ENCODE measurements around the gene PTK6.
"Not testable (repeated sequence)": the region's sequence is repeated elsewhere in the genome, so short reads cannot be mapped to it uniquely, and the experiment has no call there.

PTK6 gene

DNA sequence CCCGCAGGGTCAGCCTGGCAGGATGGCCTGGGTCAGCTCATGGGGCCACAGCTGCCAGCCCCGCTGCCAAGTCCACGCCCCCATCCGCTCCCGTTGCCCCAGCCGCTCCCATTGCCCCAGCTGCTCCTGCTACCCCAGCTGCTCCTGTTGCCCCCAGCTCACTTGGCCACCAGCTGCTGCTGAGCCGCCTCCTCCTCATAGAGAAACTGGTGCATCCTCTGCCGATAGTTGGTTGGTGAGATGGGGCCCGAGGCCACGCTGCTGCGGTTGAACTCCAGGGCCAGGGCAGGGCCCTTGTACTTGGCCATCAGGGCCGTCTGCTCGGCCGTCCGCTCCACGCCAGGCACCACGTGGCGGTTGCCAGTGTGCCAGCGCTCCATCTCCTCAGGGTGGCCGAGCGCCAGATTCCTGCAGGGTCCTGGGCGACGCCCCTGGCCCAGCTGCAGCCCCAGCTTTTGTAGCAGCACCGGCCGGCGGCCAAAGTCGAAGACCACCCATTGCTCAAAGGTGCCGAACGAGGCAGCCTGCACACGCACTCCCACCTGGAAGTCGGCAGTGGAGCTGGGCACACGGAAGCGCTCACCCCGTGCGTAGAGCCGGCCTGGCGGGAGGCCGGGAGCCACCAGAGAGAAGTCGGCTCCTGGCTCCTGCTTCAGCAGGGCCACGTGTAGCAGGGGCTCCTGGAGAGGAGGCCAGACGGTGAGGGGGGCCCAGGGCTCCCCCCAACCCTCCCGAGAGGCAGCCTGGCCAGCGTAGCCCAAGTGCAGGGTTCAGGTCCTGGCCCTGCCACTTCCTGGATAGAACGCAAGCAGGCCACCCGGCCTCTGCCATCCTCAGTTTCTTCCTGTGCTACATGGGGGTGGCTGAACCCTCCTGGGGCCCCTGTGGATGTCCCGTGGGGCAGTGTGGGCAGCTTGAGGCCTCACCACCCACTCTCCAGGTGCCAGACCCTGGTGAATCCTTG is 32.1 kb upstream of the PTK6 start:
- peak; percentile 37 for DNase-seq

DNA sequence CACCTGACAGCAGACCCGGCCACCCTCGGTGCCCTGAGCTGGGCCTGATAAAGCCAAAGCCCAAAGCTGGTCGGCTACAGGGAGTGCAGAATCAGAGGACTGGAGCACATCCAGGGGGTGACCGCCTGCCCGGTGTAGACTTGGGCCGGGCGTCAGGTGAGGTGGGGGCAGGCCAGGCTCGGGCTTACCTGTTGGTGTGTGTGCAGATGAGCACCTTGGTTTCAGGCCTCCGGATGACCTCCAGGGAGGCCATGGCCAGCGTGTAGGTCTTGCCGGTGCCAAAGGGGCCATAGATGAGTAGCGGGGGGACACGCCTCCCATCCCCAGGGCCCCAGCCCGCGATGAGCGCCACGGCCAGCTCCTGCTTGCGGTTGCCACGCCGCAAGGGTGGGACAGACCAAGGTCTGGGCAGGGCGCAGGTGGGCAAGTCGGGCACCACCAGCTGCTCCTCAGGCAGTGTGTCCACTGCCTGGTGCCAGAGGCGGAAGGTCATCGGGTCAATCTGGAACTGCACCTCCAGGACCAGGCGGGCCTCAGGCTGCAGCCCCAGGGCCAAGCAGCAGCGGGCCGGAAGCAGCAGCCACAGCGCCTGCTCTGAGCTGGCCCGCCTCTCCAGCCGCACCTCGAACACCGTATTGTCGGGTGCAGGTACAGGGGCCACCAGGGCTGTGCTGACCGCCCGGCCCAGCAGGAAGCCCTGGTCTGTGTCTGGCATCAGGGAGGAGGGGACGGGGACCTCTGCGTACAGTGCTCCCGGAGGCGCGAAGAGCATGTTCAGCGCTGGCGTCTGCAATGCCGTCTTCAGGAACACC is 31.2 kb upstream of the PTK6 start:
- no peak for DNase-seq

DNA sequence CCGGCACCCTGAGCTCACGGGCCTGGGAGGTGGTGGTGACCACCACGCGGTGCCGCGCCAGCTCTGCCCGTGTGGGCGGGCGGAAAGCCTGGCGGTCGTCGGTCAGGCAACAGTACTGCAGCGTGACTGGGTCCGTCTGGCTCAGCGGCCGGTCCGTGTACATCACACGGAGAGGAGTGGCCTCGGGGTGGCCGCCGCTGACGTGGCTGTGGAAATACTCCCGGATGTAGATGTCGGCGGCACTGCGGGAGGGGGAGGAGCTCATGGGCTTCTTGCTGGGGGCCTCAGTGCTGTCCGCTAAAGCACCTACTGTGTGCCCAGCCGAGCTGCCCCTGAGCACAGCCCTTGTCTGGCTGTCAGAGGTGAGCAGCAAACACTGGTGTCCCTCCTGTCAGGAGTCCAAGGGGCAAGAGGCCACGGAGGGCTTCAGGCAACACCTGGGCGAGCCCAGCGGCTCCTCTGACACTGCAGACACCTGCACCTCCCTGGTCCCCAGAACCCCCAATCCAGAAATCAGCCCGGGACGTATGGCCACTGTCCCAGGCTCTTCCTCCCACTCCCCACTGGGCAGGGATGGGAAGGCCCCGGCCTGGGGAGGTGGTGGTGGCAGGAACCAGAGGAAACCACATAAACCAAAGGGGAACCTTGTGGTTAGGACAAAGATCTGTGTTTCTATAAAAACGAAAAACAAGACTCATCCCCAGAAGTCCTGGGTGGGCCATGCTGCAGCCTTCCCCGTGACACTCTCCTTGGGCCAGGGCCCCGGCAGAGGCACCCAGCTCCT is 30.4 kb upstream of the PTK6 start:
- DNase-seq: no peak

DNA sequence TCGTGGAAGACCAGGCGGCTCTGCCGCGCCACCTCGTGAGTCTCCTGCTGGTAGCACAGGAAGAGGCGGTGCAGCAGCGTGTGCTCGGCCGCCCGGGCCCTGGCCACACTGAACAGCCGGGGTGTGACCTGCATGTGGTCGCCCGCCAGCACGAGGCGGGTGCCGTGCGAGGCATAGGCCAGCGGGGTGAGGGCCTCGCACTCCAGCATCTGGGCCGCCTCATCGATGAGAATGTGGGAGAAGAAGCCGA is 29.9 kb upstream of the PTK6 start:
- peak; percentile 38 for DNase-seq

DNA sequence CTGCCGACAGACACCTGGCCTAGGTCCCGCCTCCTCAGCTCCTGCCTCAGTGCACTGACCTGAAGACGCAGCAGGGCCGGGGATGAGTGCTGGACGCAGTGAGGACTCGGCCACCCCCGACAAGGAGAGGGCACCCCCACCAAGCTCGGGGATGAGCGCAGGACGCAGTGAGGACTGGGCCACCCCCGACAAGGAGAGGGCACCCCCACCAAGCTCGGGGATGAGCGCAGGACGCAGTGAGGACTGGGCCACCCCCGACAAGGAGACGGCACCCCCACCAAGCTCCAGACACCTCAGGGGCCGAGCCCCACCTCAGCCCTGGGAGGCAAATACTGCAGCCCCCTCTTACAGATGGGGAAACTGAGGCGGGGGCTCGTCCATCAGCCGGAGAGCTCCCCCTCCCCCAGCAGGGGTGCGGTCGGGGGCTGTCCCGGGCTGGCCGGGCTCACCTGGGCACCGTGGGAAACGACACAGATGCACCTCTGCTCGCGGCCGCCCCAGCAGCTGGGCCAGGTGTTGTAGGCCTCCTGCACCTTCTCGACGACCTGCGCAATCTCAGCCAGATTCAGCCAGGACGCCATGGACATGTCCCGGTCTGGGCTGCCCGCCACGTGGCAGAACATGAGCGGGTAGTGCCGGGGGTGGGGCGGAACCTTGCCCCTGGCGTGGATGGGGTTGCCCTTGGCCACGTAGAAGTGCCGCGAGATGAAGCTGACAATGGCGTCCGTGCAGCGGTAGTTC is 29.4 kb upstream of the PTK6 start:
- no peak for DNase-seq

DNA sequence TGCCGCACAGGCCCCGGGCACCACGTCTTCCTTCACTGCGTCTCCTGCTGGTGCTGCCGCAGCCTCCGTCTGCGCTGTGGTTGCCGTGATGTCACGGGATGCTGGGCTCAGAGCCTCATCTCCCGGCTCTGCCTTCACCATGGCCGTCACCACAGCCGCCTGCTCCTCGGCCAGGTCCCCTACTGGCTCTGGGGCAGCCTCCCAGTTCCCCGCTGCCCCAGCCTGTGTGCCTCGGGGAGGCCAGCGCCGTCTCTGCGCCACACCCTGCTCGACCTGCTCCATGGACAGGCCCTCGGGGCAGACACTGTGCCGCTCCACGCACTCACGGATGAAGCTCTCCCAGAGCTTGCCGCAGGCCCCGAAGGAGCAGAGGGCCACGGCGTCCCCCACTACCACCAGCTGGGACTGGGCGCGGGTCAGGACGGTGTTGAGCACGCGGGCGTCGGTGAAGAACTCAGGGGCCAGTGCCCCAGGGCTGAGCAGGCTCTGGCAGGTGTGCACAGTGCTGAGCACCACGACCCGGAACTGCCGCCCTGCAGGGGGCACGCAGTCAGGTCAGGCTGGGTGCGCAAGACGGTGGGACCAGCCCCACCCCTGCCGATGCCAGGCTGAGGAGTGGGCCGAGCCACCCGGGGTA is 28.6 kb upstream of the PTK6 start:
- DNase-seq: peak; percentile 28

DNA sequence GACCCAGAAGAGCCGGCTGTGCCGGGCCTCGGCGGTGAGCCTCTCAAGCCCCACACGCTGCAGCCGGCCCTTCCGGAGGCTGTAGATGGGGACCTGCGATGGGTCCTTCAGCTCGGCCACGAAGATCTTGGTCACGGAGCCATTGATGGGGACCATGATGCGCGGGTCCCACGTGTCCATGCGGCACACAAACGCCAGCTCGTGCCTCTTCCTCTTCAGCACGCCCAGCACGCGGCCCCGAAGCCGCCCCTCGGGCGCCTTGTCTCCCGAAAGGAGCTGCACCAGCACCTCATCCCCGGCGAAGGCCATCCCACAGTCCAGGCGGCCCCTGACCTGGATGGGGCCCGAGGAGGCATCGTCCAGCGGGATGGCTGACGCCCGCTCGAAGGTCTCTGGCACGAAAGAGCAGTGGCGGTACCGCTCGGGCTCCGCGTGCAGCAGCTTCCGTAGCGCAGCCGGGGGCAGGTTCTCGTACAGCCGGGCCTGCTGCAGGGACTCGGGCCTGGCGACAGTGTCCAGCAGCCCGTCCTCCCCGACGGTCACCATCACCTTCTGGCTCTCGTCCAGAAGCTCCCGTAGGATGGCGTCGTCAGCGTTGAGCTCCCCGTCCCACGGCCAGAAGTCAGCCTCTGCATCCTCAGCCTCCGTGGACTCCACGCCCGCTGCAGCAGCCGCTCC is 28.0 kb upstream of the PTK6 start:
- DNase-seq: no peak

DNA sequence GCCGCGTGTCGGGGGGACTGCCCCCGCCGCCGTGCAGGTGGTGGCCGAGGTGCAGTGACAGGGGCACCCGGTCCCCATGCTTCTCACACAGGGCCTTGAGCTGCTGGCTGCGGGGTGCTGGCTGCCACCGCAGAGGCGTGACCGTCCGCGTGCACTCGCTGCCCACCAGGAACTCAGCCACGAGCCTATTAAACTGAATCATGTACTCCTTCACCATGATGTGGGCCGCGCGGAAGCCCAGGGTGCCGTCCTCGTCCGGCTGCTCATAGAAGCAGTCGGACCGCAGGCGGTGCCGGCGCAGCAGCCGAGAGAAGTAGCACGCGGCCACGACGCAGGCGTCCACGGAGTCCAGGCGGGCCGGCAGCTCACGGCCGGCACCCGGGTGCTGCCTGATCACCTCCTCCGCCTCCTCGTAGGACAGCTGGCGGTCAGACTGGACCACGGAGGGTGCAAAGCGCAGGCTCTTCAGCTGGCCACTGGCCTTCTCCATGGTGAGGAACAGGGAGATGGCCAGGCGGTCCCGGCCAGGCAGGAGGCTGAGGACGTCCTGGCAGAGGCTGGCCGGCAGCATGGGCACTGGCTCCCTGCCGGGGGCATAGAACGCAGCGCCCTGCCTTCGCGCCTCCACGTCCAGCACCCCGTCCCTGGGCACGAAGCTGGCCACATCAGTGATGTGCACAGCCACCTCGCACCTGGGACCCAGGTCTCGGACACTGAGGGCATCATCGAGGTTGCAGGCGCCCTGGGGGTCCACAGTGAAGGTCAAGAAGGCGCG is 27.0 kb upstream of the PTK6 start:
- no peak for DNase-seq

DNA sequence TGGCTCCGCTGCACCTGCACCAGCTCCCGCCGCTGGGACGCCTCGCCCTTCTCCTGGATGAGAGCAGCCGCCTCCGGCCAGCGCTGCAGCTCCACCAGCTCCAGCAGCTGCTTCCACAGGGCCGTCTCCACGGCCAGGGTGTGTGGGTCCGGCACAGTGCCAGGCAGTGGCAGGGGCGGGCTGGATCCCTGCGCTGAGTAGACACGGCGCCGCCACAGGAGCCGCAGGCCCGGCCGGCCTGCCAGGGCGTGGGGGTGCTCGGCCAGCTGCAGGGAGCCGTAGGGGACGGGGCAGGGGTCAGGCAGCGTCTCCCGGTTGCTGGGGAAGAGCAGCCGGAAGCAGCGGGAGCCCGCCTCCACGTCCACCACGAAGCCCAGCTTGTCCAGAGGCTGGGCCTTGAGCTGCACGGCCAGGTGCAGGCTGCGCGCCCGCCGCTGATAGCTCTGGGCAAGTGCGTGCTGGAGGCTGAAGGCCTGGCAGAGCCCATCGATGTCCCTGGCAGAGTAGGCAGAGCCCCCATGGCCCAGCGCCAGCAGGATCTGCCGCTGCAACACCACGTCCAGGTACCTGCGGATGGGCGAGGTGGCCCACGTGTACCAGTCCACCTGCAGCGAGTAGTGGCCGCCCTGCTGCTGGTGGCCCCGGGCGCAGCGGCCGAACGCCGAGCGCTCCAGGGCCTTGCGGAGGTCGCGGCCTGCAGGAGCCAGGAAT is 26.2 kb upstream of the PTK6 start:
- no peak for DNase-seq

DNA sequence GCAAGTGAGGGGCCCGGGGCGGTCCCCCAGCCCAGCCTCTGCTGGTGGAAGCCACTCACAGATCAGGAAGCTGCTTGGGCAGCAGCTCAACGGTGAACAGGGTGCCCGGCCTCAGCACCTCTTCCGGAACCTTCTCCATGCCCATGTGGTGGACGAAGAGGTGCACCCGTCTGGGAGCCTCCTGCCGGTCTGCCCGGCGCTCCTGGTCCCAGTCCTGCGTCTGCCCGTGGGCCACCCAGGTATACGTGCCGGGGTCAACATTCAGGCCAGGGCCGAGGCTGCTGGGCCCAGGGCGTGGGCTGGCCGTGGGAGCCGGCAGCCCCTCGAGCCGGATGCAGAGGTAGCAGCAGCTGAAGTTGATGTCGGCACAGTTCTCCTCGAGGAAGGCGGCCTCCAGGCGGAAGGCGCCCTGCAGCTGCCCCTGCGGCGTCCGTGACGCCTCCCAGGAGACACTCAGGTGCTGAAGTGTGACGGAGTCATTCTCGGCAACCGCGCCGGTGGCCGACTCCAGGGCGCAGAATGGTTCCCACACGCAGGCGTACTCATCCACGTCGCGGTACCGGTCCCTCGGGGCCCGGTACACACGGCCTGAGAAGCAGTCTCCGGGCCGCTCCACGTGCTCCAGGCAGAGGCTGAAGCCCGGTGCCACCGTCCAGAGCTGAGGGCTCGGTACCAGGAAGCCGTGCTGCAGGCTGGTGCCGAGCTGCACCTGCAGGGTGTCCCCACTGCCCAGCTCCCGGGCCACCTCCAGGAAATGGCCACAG is 25.5 kb upstream of the PTK6 start:
- DNase-seq: no peak

DNA sequence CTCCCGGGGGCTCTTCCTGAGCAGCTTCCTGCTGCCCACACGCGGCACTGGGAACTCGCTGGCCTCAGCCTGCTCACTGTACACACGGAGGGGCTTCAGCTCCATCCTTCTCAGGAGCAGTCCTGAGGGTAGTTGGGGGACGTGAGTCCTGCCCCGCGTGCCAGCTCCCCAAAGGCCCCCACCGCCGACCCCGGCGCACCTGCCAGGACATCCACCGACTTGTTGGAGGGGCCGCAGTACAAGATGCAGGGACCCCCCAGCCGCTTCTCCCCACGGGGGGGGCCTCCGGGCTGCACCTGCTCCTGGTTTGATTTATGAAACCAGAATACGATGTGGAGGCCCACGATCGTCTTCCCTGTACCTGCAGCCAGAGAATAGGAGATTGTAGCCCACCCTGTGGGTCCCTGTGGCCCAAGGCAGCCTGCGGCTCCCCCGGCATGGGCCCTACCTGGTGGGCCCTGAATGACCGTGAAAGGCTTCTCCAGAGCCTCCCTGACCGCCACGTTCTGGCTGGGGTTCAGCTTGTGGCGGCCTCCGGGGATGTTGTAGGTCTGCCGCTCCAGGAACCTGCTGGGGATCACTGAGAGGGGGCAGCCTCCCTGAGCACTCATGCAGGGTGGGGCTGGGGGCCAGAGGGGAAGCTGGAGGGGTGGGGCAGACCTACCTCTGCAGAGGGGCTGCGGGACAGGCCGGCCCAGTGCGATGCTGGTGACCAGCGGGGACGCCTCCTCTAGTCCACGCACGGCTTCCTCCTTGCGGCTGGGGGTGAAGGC is 24.6 kb upstream of the PTK6 start:
- no peak for DNase-seq

DNA sequence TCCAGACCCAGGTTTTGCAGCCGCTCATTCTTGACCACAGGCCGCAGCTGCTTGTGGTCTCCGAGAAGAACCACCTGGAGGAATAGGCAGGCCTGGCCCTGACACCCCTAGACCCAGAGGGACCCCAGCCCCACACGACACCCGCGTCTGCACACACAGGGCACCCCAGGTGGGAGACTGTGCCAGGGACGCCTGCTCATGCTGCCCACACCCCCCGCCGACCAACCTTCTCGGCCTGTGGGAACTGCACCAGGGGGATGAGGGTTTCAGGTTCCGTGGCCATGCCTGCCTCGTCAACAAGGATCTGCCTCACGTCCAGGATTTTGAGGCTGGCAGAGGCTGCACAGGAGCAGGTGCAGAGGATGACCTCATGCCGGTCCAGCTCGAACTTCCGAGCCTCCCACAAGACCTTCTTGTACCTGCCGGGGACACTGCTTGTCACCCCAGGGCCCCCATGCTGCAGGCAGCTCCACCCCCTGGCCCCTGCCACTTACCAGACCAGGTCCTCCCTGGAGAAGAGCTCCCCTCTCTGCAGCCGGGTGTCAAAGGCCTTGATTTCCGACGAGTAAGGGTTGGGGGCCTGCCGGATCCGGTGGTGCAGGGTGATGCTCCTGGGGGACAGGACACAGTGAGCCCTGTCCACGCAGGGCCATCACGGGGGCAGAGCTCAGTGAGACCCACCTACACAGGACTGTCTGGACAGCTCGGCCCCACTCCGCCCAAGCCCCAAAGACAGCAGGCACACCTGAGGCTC is 23.9 kb upstream of the PTK6 start:
- DNase-seq: no peak

DNA sequence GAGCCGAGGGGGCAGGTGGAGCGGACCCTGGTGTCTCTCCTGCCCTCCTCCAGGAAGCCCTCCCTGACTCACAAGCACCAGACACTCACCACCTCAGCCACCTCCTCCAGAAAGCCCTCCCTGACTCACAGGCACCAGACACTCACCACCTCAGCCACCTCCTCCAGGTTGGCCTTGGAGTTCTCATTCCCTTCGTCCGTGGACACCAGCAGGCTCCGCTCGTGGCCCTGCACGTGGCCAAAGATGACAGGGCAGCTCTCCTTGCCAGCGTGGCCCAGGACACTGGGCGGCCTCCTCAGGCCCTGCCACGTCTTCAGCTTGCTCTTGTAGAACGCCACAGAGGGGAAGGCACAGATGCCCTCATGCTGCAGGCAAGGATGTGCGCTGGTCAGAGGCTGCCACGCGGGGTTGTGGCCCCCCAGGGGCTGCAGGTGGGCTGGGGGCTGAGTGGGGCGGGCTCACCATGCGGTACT is 23.2 kb upstream of the PTK6 start:
- no peak for DNase-seq

DNA sequence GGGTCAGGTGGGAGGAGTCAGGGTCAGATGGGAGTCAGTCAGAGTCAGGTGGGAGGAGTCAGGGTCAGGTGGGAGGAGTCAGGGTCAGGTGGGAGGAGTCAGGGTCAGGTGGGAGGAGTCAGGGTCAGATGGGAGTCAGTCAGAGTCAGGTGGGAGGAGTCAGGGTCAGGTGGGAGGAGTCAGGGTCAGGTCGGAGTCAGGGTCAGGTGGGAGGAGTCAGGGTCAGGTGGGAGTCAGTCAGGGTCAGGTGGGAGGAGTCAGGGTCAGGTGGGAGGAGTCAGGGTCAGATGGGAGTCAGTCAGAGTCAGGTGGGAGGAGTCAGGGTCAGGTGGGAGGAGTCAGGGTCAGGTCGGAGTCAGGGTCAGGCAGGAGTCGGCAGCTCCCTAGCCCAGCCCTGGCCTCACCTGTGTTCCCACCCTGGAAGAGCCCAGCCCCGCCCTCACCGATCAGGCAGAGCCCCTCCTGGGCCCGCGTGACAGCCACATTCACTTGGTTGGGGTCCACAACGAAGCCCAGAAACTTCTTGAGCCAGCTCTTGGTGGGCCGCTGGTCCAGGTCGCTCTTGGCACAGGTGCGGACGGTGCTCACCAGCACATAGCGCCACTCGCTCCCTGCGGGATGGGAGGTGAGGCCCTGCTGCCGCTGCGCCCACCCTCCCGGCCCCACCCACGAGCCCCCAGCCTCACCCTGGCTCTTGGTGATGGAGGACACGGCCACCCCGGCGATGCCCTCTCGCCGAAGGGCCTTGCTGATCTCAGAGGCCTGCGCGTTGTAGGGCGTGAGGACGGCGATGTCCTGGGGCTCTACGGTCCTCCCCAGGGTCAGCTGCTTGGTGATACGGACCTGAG is 22.5 kb upstream of the PTK6 start:
- DNase-seq: not testable (repeated sequence)

DNA sequence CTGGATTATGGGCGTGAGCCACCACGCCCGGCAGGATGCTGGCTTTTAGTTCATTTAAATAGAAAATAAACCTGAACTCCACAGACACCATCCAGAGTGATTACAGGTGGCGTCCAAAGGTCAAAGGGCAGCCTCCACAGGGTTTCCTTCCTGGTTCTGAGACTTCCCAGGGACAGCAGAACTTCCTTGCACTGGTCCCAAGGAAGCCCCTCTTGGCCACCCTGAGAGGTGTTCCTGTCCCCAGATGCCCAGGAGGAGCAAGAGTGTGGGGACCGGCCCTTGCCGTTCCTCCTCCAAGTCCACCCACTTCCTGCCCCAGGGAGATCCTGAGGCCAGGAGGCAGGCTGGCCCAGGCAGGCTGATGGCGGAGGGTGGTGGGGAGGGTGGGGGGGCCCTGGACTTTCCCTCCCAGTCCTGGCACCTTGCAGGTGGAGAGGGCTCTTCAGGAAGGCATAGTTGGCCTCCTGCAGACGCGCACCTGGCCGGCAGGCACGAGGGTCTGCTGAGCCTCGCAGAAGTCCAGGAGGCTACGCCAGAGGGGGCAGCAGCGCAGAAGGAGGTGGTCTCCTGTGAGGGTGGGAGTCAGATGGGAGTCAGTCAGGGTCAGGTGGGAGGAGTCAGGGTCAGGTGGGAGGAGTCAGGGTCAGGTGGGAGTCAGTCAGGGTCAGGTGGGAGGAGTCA is 21.8 kb upstream of the PTK6 start:
- DNase-seq: no peak

DNA sequence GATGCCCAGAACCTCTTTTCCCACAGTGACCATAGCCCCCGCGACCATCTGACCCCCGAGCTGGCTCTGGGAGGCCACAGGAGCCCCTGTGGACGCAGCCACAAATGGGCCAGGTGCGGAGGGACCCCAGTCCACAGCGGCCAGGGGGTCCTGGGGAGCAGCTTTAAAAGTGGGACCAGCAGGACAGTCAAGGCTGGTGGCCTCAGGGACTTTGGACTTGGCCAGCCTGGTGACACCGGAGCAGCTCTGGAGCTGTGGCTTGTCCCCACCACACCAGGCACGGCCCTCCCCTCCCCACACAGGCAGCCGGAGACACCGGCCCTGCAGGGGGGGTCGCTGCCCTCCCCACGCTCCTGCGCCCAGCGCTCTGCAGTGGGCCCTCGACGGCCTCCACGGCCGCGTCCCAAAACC is 20.3 kb upstream of the PTK6 start:
- no peak for DNase-seq
